GM21360 (cell line): ENCODE data around the gene LRIG1.

ENCODE experiments used
- ATAC-seq: cut with Tn5 transposase; IDR thresholded peaks from one replicate; pipeline ENCODE4 v1.9.1; 2021; ENCODE audit warnings: mild to moderate bottlenecking, moderate library complexity; ENCODE audit not compliant: unreplicated experiment

Gene LRIG1

DNA sequence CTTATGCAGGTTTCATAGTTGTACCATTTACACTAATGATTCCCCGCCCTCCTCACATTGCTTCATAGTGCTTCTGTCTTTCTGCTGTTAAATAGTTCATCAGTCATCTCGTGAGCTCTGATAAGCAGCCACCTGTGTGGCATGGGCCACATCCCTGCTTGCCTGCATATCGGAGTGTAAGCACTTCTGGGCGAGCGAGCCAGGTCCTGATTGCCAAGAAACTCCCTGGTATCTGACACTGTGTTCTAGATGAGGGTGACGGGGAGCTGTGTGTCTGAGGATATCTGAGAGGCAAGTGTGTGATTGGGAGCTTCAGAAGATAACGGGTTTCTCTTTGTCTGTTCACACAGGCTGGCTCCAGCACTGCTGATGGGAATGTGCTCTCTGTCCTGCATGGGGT, 130.6 kb downstream of the LRIG1 start:
- ATAC-seq: no peak

GRCh38 chr3:66367979-66368378, 132.8 kb downstream of the LRIG1 start:
- ATAC-seq: no peak

- no peak for ATAC-seq
These were observed 134.1 kb downstream of the LRIG1 start for GRCh38 chr3:66366747-66367146.

GRCh38 chr3:66365080-66365479, 135.7 kb downstream of the LRIG1 start:
- no peak for ATAC-seq

- no peak for ATAC-seq
These were observed 137.7 kb downstream of the LRIG1 start for GRCh38 chr3:66363148-66363547.

GRCh38 chr3:66362541-66362941, 138.3 kb downstream of the LRIG1 start:
- ATAC-seq: no peak

- no peak for ATAC-seq
These were observed 139.5 kb downstream of the LRIG1 start for GRCh38 chr3:66361356-66361755.

GRCh38 chr3:66355997-66356396, 144.8 kb downstream of the LRIG1 start:
- no peak for ATAC-seq

DNA sequence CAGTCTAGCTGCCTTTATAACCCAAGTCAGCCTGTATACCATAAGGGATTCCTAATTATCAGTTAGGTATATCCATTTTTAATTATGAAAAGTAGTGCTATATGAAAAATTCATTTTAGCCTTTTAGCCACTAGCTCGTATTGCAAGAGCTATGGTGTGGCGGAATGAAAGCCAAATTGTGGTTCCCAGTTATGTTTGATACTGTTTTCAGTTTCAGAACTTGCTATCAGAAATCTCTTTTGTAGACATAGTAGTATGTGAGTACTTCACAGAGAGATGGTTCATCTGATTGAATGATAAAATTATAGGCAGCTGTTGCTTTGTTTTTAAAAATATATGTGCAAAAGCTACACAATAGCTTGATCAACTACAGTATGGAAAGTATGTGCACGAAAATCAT, 145.4 kb downstream of the LRIG1 start:
- ATAC-seq: no peak

DNA sequence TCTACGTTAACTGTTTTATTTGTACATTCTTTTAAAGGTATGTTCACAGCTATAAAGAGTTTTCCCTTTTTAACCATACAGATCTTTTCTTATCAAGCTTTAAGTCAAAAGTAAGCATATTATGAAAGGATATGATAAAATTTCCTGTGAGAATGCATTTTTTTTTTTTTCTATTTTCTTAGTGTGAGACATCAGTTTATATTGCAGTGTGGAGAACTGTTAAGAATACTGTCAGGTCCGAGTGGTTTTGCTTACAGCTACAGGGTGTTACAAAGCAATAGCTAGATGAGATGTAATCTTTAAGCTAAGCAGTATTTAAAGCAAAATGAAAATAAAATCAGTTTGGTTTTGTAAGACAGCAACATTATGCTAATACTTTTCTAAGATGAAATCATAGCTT, 146.8 kb downstream of the LRIG1 start:
- no peak for ATAC-seq

- ATAC-seq: no peak
These were observed 147.3 kb downstream of the LRIG1 start for GRCh38 chr3:66353530-66353929.

DNA sequence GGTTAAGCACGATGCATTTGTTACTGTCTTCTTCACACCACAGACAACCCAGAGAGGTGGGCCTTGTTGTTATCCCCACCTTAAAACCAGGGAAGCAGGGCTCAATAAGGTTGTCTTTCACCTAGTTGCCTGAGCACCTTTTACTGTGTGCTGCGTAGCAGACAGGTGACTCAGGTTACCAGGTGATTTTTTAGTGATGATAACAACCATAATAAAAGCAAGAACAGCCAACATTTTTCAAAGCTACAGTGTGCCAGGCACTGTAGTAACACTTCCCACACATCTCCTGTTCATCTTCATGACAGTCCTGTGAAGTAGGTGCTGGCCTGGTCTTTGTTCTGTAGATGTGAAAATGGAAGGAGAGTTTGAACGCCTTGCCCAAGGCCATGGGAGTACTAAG, 147.8 kb downstream of the LRIG1 start:
- no peak for ATAC-seq

DNA sequence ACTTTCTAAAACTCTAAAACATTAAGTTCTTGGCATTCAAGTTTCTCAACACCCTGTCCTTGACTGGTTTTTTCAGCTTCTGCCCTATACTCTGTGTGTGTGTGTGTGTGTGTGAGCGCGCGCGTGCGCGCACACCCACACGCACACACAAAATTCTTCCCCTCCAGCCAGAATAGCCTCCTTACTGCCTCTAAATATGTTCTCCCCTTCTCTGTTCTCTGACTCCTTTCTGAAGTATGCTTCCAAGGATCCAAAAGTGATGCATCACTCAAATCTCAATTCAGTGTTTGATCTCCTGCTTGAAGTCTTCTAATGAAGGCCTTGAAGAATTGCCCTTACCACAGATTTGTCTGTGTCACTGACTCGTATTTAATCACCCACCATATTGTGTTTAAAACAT, 150.2 kb downstream of the LRIG1 start:
- ATAC-seq: no peak

GRCh38 chr3:66348704-66349103, 152.1 kb downstream of the LRIG1 start:
- no peak for ATAC-seq

GRCh38 chr3:66344848-66345578, 155.8 kb downstream of the LRIG1 start:
- ATAC-seq: no peak

DNA sequence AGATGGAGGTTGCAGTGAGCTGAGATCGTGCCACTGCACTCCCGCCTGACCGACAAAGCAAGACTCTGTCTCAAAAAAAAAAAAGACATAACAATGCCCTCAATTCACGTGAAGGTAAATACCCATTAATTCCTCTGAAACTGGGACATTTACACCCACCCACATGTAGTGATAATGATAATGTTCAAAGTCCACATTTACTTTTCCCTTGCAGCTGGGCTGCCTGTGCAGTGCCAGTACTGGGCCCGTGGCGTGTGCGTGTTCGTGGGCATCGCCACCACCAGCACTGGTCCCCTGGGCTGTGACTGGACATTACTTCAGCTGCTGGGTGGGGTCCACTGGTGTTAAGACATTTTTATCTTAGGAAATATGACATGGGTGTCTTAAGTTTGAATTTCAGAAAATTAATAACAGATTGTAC, 156.4 kb downstream of the LRIG1 start:
- ATAC-seq: no peak

GRCh38 chr3:66342717-66343356, 158.0 kb downstream of the LRIG1 start:
- ATAC-seq: no peak

DNA sequence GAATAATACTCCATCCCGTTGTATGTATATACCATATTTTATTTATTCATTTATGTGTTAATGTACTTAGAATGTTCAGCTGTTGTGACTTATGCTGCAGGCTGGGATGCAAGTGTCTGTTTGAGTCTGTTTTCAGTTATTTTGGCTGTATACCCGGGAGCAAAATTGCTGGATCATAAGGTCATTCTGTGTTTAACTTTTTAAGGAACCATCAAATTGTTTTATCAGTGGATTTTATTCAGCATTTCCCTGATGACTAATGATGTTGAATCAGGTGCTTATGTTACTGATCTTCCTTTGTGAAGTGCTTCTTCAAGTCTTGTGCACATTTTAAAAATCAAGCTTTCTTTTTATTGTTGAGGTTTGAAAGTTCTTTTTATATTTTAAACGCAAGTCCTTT, 161.9 kb downstream of the LRIG1 start:
- no peak for ATAC-seq

GRCh38 chr3:66336333-66336766, 164.5 kb downstream of the LRIG1 start:
- ATAC-seq: no peak

- ATAC-seq: no peak
These were observed 165.2 kb downstream of the LRIG1 start for GRCh38 chr3:66335671-66336070.
